ENCODE results near the gene SH3TC1.

Gene SH3TC1

DNA sequence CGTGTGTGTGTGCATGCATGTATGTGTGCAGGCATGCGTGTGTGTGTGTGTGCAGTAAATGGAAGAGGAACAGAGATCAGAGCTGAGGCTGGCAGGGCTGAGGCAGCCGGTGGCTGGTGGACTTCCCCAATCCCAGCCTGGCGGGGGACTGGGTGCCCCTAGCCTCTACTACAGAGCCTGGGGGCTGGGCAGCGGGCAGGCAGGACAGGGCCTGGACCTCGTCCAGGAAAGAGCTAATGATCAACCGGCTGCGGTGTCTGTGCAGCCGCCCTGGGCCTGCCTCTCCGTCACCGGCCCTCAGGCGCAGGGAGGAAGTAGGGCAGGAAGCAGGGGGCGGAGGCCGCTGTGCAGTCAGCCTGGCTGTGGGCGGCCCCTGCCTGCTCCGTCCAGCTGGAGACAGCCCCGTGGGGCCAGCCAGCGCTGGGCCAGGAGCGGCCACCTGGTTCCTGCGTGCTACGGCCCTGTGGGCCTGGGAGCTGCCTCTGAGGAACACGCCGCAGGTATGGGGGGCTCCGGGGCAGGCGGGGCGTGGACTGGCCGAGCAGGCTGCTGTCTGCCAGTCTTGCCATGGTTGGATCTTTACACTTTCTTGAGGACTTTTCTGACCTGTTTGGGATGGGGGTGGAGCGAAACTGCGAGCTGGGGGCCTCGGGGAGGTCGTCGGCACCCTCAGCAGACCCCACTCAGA lies at the start of gene SH3TC1:
TSS of gene SH3TC1 (plus strand) at position 385 of the 688 bp plus-strand sequence. CDS start 5,905 bp downstream, outside the sequence.
- no peak for DNase-seq

DNA sequence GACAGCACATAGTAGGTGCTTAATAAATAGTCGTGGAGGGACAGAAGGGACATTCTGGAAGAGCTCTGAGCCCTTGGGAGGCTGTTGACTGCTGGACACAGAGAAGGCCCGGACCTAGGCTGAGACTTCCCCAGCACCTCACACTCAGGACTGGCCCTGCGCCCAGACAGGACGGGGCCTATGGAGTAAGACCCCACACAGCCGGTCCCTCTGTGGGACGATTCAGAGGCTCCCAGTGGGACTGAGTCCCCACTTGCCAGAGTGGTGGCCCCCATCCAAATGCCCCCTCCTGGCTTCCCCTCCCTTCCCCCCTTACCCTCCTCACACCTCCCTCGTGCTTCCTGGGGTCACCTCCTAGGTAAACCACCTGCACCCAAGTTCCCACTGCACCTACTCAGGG lies 49.4 kb upstream of the SH3TC1 start:
- no peak for DNase-seq

DNA sequence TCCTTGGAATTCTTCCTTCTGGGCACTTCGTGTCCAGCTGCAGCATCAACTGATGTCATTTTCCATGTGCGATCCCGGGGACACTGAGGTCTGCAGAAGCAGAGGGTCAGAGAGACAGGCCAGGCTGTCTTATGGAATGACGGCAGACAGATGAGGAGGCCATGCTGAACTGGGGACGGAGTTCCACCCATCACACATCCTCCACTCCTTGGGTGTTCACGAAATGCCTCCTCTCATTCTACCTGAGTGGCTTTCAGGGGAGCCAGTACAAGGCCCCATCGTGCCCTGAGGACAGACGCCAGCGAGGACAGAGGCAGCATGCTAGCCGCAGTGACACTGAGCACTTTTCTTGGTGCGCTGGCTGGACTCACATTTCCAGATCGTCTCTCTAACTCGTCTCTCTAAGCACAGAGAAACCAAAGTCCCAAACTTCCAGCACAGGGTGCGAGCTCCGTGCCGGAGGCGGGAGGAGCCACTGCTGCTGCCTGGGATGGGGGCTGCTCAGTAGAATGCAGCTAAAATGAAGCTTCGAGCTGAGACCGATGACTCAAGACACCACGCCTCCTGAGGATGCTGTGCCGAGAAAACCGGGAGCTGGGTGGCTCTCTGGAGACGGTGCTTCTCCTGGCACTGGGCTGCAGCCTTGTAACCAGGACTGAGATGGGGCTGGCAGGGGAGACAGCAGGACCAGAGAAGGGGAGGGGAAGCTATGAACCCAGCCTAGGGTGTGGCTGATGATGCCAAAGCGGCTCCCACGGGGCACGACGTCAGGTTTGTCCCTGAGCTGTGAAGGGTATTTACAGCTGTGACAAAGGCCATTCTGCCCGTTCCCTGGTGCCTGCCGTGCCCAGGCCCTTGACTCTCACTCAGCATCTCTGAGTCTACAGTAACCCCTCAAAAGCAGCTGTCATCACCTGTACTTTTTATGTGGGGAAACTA lies 48.7 kb upstream of the SH3TC1 start:
- no peak for DNase-seq

DNA sequence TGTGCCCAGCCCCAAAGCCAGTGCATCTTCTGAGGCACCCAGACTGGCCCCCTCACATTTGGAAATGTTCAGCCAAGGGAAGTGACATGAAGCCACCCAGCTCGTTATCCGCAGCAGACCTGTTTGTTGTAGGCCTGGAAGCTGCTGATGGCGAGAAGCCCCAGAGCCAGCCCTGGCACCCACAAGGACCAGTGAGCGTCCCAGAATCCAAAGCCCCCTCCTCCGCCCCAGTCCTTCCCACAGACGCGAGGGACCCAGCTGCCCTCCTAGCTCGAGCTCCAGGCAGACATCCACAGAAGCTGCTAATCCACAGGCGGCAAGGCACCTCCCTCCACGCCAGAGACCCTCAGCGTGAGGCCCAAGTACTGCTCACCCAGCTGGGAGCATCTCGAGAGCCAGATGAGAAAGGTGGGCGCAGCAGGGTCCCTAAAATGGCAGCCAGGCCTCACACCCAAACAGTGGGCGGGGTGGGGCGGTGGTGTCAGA lies 47.9 kb upstream of the SH3TC1 start:
- DNase-seq, result no peak

DNA sequence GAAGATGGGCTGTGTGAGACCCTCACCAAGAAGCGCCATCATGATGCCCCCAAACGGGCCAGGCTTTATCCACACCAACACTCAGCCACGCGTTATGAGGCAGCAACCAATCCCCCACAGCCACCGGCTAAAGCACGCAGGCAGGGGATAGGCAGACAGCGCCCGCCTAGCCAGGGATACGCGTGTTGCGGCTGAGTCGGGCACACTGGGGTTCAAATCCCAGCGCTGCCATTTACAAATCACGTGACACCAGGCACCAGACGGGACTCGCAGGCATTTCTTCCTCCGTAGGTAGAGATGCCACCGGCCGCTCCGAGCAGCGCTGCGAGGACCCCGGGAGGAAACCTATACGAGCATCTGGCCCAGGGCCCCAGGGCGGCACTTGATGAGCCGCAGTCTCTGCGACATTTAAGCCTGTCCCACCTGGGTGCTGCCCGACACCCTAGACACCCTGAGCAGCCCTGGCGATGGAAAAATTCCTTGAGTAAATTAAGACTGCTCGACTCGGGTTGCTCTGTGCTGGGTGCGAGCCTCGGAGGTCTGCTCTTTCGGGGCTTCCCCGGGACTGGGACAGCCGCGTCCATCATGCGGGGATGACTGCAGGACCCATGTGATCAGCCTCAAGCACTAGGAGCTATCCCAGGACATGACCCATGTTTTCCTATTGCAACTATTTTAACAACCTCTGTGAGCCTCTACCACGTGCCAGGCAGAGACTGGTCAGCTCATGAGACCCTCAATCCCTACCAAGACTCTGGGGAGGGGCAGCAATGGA lies 46.8 kb upstream of the SH3TC1 start:
- no peak for DNase-seq

DNA sequence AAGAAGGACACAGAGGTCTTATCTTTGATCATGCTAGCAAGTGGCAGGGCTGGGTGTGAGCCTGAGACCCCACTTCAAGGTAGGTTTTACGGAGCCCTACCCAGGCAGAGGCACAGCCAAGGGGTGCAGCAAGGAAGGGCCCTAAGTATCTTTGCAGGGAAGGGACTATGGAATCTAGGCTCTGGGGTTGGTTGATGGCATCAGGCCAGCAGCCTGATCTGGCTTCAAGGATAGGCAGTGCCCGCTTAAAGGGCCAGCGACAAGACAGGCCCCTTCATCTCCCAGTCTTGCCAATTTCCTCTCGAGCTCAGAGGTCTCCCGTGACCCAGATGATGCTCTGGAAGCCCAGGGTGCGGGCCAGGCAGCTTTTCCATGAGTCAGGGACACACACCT lies 46.2 kb upstream of the SH3TC1 start:
- no peak for DNase-seq

DNA sequence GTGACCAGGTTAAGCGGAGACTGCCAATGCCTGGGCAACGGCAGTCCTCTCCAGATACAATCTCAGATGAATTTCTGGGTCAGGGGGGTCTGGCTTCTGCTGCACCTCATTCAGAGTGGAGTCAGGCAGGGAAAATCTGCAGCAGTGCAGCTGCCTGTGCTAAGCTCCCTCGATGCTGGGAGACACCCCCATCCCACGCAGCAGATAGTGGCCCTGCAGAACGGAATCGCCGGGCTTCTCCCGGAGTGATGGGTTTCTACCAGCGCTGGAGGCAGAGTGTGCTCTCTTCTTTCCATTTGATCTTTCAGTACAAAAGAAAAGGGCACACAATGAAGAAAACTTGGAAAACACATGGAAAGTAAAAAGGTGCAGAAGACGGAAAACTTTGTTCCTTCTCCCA lies 45.6 kb upstream of the SH3TC1 start:
- DNase-seq, result no peak

DNA sequence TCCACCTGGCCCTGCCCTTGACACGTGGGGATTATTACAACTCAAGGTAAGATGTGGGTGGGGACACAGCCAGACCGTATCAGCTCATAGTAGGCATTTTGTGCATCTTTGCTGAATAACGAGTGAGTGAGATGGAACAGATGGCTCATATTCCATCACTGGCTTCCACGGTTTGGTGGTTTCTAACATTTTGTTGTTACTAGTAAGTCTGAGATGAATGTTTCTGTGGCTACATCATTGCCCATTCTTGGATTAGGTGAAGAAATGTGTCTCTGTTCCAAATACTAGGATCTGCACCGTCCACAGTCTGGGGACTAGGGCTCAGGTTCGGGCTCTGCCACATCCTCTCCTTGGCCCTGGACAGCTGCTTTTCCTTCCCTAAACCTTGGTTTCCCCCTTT lies 44.0 kb upstream of the SH3TC1 start:
- DNase-seq, result no peak

DNA sequence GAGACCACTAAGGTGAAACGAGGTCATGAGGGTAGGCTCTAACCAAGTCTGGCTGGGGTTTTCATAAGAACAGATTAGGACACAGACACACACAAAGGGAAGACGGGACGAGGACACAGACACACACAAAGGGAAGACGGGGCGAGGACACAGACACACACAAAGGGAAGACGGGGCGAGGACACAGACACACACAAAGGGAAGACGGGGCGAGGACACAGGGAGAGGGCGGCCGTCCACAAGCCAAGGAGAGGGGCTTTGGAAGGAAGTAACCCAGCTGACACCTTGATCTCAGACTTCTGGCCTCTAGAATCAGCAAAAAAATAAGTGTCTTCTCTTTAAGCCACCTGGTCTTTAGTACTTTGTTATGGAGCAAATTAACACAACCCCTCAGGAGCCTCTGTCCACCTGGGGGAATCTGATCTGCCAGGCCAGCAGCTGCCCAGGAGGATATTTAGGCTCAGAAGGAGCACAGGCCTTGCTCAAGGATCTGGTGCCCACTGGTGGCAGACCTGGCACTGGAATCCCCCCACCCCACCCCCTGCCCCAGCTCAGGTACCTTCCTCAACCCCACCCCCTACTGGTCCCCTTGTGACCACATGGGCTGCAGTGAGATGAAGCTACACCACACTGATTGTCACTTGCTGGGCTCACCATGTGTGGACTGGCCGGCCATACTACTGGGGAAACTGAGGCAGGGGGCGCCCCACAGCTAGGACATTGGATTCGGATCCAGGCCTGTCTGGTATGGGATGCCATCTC lies 43.2 kb upstream of the SH3TC1 start:
- no peak for DNase-seq

DNA sequence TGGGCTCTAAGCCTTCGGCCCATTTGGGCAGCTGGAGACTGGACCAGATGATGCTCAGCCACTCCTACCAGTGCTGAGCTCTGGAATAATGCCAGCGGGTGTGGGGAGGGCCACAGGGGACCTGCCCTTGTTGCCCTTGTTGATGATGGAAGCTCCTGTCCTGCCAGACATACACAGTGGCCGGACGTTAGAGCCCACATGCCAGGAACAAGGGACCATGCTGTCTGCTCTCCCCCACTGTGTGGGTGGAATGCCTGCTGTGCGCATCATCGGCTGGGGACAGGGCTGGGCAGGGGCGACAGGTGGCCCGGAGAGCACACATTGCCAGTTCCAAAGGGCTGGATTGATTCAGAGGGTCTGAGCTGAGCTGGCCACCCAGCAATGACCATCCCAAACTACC lies 42.5 kb upstream of the SH3TC1 start:
- DNase-seq, result no peak

DNA sequence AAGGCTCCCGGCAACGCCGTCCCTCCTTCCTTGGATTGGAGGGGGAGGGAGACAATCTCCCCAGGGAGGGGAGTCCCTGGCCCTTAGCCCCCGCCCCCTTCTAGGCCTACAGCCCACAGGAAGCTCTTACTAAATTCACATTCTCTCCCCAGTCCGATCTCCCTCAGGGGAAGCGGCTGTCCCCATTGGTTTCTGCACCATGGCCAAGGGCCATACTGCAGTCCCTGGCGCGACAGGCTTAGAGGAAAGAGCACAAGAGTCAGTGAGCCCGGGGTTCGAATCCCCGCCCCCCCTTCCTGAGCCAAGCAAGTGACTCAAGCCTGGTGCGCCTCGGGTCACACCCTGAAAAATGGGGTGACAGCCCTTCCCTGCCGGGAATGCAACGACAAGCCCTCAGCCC lies 41.6 kb upstream of the SH3TC1 start:
- no peak for DNase-seq

DNA sequence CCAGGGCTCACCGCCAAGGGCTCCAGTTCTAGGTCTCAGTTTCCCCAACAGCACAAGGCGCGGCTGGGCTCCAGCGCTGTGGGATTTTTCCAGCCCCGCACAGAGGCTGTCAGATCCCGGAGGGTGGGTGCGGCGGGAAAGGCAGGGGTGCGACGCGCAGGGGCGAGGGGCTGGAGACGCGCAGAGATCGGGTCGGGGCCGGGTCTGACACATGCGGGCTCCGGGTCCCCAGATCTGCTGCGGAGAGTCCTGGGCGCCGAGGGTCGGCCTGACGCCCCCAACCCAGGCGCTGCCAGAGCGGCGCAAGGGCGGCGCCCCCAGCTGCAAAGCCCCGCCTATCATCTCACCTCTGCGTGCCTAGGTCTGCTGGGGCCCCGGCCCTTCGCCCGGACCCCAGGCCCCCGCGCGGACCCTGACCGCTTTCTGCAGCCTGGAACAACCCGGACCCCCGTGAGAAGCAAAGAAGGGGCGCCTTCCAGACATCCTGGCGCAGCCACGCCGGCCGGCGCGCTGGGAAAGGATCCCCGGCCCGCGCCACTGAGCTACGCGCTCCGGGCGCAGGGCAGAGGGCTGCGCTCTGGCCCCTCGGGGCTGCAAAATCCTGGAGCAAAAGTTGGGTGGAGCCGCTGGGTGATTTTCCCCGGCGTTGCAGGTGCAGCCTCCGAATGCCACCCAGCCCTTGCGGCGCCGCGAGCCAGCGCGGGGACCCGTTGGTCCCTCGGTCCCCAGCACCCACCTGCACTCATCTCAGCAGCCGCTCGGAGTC lies 41.0 kb upstream of the SH3TC1 start:
- no peak for DNase-seq

DNA sequence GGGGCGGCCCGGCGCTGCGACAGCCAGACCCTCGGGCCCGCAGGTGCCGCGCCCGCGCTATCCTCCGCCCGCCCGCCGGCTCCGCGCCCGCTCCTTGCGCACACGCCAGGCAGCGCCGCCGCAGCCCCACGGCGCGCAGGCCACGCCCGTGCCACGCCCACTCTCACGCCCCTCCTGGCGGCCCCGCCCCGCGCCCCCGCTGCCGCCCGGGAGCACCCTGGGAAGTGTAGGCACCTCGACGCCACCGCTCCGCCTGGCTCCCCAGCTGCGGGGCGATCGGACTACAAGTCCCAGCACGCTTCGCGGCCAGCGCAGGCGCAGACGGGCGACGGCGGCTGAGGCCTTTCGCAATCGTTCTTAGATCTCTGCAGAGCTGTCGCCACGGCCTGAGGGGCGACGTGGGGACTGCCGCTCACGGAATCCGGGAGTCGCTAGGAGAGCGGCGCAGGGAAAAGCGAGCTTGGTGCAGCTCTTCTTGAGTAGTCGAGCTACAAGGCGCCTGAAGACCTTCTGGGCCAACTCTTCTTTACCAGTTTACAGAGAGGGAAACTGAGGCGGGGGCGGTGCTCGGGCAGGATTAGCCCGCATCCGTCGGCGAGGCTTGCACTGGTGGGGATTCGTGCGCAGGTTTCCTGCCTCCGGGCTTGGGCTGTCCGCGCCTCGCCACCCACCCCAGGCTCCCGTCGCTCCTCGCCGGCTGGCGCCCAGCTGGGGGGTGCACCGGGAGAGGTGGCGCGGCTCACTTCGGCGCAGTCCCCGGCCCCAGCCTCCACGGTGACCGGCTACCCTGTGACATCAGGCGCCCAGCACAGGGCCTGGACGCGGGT lies 40.2 kb upstream of the SH3TC1 start, which contains the start of gene ABLIM2:
TSS of gene ABLIM2 (minus strand) at position 104 of the 827 bp plus-strand sequence. CDS start 124 bp downstream, outside the sequence.
- peak; percentile 97 for DNase-seq

DNA sequence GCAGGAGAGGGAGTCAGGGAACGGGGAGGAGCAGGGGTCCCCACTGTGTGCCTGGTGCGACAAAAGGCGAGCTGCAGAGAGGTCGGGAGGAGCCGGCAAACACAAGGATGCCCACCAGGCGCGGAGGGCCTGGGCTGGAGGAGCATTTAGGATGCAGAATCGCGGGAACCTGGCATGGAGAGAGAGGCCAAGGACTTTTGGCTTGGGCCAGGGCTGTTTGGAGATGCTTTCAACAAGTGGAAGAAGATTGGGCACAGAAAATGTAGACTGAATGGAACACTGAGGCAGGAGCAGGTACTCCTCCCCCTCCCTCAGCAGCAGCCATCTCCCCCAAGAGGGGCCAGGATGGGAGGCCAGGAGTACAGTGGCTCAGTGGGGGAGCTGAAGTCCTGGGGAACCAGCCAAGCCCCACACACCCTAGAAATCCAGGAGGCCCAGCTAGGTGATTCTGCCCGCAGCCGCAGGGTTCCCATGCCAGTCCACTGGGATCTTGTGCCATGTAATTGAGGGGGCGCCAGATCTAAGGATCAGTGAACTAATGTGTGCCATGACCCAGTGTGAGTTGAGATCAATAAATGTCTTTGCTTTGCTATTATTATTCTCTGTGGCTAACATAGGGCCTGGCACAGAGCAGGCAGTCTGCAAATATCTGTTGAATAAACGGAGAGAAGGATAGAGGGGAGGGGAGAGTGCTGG lies 39.4 kb upstream of the SH3TC1 start:
- no peak for DNase-seq

DNA sequence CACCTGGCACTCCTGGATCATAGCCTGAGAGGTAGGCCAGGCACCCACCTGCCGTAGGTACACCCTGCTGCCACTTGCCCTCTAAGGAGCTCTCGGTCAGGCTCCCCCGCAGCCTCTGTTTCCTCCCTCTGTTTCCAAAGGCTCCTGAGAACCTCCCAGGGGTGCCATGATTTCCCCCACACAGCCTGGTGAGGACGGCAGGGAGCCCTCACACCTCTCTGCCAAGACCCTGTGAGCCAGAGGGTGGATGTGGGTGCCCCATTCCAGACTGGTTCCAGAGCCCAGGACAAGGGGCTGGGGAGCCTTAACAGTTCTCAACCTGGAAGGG lies 38.9 kb upstream of the SH3TC1 start:
- DNase-seq, result no peak

DNA sequence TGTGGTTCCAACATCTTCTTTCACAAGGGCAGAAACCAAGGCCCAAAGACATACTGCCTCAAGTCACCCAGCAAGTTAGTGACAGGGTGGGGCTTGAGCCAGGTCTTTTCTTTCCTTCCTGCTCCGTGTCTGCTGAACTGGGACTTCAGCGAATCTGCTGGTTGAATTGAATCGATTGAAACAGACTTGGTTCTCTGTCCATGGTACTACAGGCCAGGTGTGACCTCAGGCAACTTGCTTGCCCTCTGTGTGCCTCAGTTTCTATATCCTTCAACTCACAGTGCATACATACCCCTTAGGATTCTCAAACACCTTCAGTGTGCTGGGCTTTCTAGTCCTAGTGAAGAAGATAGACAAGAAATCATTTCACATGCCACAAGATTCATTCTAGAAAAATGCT lies 38.5 kb upstream of the SH3TC1 start:
- DNase-seq, result no peak

DNA sequence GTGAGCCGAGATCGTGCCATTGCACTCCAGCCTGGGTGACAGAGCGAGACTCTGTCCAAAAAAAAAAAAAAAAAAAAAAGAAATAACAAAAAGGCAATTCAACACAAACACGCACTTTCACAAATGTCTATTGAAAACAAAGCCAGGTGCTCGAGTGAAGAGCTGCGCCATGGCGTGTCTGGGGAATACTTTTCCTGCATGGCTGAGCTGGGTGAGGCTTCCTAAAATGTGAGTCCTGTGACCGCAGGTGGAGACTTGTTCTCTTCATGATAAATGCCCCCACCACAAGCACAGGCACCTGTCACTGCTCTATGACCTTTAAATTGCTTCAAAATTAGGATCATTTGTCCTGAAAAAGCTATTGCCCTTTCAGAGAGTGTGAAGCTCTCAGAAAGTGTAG lies 36.5 kb upstream of the SH3TC1 start:
- no peak for DNase-seq

DNA sequence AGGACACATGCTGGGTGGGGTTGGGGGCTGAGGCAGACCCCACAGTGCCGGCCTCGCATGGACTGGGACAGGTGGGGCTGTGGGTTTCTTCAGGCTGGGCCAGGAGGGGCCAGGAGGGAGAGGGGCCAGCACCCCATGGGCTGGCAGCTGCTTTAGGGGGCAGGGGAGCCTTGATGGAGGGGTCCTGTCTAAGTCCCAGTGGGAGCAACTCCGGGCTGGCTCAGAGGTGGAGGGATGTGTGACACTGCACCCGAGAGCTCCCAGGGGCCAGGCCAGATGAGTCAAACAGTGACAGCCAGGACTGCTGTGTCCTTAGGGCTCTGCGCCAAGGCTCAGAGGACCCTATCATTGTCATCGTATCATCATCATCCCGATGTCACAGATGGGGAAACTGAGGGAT lies 36.1 kb upstream of the SH3TC1 start:
- DNase-seq, result no peak

DNA sequence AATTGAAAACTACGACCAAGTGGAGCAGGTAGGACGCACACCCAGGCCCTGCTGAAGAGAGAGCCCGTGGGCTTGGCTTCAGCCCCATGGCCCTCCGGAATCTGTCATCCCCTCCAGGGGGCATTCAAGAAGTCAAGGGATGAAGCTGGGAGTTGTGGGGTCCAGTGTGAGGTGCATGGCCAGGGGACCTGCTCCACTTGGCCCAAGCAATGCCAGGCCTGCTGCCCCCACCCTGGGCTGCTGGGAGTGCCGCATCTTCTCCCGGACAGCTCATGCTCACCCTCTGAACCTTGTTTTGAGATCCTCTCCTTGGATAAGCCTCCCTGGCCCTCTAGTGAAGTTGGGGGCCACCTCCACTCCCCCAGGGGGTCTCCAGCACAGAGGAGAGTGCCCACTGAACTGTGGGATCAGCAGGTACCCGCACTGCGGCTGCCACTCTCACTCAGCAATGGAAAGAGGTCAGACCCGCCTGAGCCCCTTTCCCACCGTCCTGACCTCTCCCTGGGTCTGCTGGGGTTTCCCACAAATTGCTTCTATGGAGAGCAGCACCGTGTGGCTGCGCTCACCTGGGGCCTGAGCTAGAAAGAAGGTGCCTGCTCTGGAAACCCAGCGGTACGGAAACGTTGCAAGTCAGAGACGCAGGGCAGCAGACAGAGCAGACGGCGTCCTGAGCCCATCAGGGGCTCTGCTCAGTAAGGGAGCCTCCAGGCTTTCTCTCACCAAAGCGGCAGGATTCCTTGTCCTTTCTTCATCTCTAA lies 35.5 kb upstream of the SH3TC1 start:
- DNase-seq, result no peak

Data from activated T-cell treated with anti-CD3 and anti-CD28 coated beads for 4 hours (primary cell).